HUES6 (cell line): ENCODE measurements around the gene SGSM1.

Experiments
- H3K27ac ChIP-seq: 2 replicates; pipeline ENCODE4 v1.7.0; 2013; ENCODE audit warnings: low read depth, mild to moderate bottlenecking, low read length, inconsistent platforms
- H3K27me3 ChIP-seq: 2 replicates; pipeline ENCODE4 v1.6.1; 2013; ENCODE audit warnings: low read length; ENCODE audit not compliant: control insufficient read depth, insufficient read depth
- H3K36me3 ChIP-seq: 2 replicates; pipeline ENCODE4 v1.6.1; 2013; ENCODE audit warnings: low read length; ENCODE audit not compliant: control insufficient read depth, insufficient read depth
- H3K4me1 ChIP-seq: 2 replicates; pipeline ENCODE4 v1.6.1; 2013; ENCODE audit warnings: low read length; ENCODE audit not compliant: control insufficient read depth, insufficient read depth
- H3K4me3 ChIP-seq: 2 replicates; pipeline ENCODE4 v1.5.1; 2013; ENCODE audit warnings: low read depth, low read length
- H3K9ac ChIP-seq: one replicate; pipeline ENCODE4 v1.6.1; 2013; ENCODE audit warnings: mild to moderate bottlenecking, low read length
- H3K9me3 ChIP-seq: 2 replicates; pipeline ENCODE4 v1.6.1; 2013; ENCODE audit warnings: low read depth, low read length; ENCODE audit not compliant: control insufficient read depth, insufficient read depth

The SGSM1 gene

GRCh38 chr22:24807284-24807950 is 1.4 kb downstream of the SGSM1 start:
- H3K9me3 ChIP-seq, result no peaks in the 10 kb centered on the region
- H3K4me1 ChIP-seq, result peaks cover 10% of the 10 kb centered on the region
- no peak overlapping the region for H3K27ac ChIP-seq
- peak overlapping the region; percentile 86 for H3K4me3 ChIP-seq
- H3K36me3 ChIP-seq, result no peaks in the 10 kb centered on the region
- H3K9ac ChIP-seq, result no peak overlapping the region
- peaks cover 15% of the 10 kb centered on the region; the same call in 1 of the 2 replicates for H3K27me3 ChIP-seq

- H3K9ac ChIP-seq, result no peak overlapping the region
- H3K36me3 ChIP-seq, result no peaks in the 10 kb centered on the region
- peaks cover 10% of the 10 kb centered on the region for H3K4me1 ChIP-seq
- H3K27me3 ChIP-seq, result peaks cover 15% of the 10 kb centered on the region; the same call in 1 of the 2 replicates
- no peak overlapping the region for H3K4me3 ChIP-seq
- no peak overlapping the region for H3K27ac ChIP-seq
- no peaks in the 10 kb centered on the region for H3K9me3 ChIP-seq
Measured at GRCh38 chr22:24809331-24809730, 3.3 kb downstream of the SGSM1 start.

GRCh38 chr22:24810043-24810749 is 4.2 kb downstream of the SGSM1 start:
- peaks cover 15% of the 10 kb centered on the region; the same call in 1 of the 2 replicates for H3K27me3 ChIP-seq
- H3K4me1 ChIP-seq, result peaks cover 10% of the 10 kb centered on the region
- H3K9ac ChIP-seq, result no peak overlapping the region
- no peak overlapping the region for H3K27ac ChIP-seq
- no peaks in the 10 kb centered on the region for H3K9me3 ChIP-seq
- H3K36me3 ChIP-seq, result no peaks in the 10 kb centered on the region
- H3K4me3 ChIP-seq, result no peak overlapping the region

GRCh38 chr22:24812950-24813775 is 7.2 kb downstream of the SGSM1 start:
- no peak overlapping the region for H3K9ac ChIP-seq
- H3K4me1 ChIP-seq, result peaks cover 7% of the 10 kb centered on the region
- no peaks in the 10 kb centered on the region for H3K27me3 ChIP-seq
- no peak overlapping the region for H3K4me3 ChIP-seq
- no peaks in the 10 kb centered on the region for H3K36me3 ChIP-seq
- no peak overlapping the region for H3K27ac ChIP-seq
- peaks cover 6% of the 10 kb centered on the region; the same call in 1 of the 2 replicates for H3K9me3 ChIP-seq

GRCh38 chr22:24813861-24814770 is 8.1 kb downstream of the SGSM1 start:
- Histone ChIP-seq H3K9ac (no peak overlapping the region), H3K4me1 (peaks cover 7% of the 10 kb centered on the region), H3K4me3 (no peak overlapping the region), H3K36me3 (no peaks in the 10 kb centered on the region), H3K27me3 (no peaks in the 10 kb centered on the region), H3K27ac (no peak overlapping the region), H3K9me3 (peaks cover 6% of the 10 kb centered on the region; the same call in 1 of the 2 replicates)

- Histone ChIP-seq H3K27me3 (no peaks in the 10 kb centered on the region), H3K4me1 (no peaks in the 10 kb centered on the region), H3K27ac (no peak overlapping the region), H3K9me3 (peaks cover 6% of the 10 kb centered on the region; the same call in 1 of the 2 replicates), H3K4me3 (no peak overlapping the region), H3K36me3 (no peaks in the 10 kb centered on the region), H3K9ac (no peak overlapping the region)
Measured at GRCh38 chr22:24816806-24817205, 10.8 kb downstream of the SGSM1 start.

GRCh38 chr22:24819487-24819886 is 13.5 kb downstream of the SGSM1 start:
- Histone ChIP-seq H3K27me3 (no peaks in the 10 kb centered on the region), H3K9ac (no peak overlapping the region), H3K4me3 (no peak overlapping the region), H3K36me3 (no peaks in the 10 kb centered on the region), H3K4me1 (no peaks in the 10 kb centered on the region), H3K27ac (no peak overlapping the region), H3K9me3 (peaks cover 6% of the 10 kb centered on the region; the same call in 1 of the 2 replicates)

- Histone ChIP-seq H3K4me3 (no peak overlapping the region), H3K27me3 (no peaks in the 10 kb centered on the region), H3K9ac (no peak overlapping the region), H3K27ac (no peak overlapping the region), H3K36me3 (no peaks in the 10 kb centered on the region), H3K9me3 (peaks cover 6% of the 10 kb centered on the region; the same call in 1 of the 2 replicates), H3K4me1 (no peaks in the 10 kb centered on the region)
Measured at GRCh38 chr22:24819911-24820461, 14.0 kb downstream of the SGSM1 start.

- Histone ChIP-seq H3K27ac (no peak overlapping the region), H3K4me3 (no peak overlapping the region), H3K27me3 (no peaks in the 10 kb centered on the region), H3K9me3 (no peaks in the 10 kb centered on the region), H3K9ac (no peak overlapping the region), H3K4me1 (no peaks in the 10 kb centered on the region), H3K36me3 (no peaks in the 10 kb centered on the region)
Measured at GRCh38 chr22:24822471-24822870, 16.5 kb downstream of the SGSM1 start.

GRCh38 chr22:24823787-24824186 is 17.8 kb downstream of the SGSM1 start:
- Histone ChIP-seq H3K27me3 (no peaks in the 10 kb centered on the region), H3K9ac (no peak overlapping the region), H3K4me1 (no peaks in the 10 kb centered on the region), H3K4me3 (no peak overlapping the region), H3K9me3 (no peaks in the 10 kb centered on the region), H3K36me3 (no peaks in the 10 kb centered on the region), H3K27ac (no peak overlapping the region)
